NCI-H2227 (cell line): ENCODE measurements around the gene LAT.

Experiments
- DNase-seq: peaks from one replicate; lab custom pipeline; 2025; ENCODE audit not compliant: unreplicated experiment; lab: John Stamatoyannopoulos, UW

The LAT gene

DNA sequence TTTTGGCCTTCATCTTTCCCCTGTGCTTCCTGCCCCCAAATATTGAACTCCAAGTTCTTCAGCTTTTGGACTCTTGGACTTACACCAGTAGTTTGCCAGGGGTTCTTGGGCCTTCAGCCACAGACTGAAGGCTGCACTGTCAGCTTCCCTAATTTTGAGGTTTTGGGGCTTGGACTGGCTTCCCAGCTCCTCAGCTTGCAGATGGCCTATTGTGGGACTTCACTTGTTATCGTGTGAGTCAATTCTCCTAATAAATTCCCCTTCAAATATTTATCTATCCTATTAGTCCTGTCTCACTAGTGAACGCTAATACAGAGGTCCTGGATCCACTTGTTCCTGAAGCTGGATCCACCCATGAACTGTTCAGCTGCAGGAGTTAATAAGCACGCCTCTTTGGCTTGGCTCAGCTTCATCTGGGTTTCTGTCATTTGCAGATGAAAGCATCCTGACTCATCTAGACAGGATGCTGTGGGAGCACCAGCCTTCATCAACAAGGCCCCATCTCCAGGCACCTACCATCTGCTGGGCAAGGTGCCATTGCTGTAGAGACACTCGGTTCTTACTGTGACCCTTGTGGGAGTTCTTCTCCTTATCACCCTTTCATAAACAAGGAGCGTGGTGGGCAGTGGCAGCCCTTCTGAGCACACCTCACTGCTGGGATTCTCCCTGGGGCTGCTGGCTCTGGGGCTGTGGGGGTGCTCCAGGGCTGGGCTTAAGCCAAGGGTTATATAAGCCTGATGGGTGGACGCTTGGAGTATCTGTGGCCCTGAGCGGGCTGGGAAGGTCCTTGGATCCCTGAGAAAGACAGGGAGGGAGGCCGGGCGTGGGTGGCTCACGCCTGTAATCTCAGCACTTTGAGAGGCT lies 23.1 kb downstream of the LAT start:
- DNase-seq, result no peak

DNA sequence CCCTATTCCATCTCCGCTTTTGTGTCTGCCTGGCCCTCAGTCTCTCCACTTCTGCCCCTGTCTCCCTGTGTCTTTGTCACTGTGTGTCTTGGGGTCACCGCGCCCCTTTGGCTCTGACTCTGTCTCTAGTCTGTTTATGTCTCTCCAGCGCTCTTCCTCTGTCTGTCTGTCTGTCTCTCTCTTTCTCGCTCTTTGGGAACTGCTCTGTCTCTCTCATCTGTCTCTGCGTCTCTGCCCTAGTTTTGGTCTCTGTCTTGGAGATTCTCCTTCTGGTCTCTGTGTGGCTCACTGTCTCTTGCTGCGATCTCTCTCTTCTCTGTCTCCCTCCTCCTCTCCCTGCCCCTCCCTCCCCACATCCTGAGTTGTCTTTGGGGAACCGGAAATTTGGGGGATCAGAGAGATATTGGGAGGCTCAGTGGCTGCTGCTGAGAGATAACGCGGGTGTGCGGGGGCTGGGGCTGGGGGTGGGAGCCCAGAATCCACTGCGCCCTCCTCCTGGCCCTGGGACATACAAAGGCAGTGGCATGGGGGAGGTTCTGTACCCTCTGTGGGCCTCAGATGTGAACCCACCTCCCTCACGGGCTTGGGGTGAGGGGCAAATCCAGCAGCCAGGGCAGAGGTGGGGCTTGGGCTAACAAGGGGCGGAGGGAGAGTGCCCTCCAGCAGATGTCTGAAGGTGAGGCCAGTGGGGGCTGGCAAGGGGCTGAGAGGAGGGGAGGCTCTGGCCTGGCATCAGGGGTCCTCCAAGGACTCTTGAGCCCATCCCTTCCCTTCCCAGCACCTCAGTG lies 24.4 kb downstream of the LAT start:
- no peak for DNase-seq

GRCh38 chr16:29009838-29010166 lies 24.9 kb downstream of the LAT start:
- no peak for DNase-seq

DNA sequence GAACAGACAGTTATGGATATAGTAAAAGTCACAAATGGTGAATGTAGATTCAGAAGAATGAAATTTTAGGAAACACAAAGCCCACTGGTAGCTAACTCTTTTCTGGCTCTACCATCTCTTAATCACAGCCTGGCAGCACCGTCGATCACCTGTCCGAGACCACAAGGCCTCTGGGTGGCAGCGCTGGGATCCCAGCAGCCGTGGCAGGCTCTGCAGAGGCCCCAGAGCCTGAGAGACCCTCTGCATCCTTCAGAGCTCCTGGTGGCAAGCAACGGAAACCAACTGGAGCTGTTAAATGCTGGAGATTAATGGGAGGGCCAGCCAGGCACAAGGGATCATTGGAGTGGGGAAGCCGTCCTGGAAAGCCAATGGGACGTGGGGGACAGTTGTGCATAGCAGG lies 26.3 kb downstream of the LAT start:
- DNase-seq, result no peak

- no peak for DNase-seq
Measured at GRCh38 chr16:29011851-29012250, 27.0 kb downstream of the LAT start.

DNA sequence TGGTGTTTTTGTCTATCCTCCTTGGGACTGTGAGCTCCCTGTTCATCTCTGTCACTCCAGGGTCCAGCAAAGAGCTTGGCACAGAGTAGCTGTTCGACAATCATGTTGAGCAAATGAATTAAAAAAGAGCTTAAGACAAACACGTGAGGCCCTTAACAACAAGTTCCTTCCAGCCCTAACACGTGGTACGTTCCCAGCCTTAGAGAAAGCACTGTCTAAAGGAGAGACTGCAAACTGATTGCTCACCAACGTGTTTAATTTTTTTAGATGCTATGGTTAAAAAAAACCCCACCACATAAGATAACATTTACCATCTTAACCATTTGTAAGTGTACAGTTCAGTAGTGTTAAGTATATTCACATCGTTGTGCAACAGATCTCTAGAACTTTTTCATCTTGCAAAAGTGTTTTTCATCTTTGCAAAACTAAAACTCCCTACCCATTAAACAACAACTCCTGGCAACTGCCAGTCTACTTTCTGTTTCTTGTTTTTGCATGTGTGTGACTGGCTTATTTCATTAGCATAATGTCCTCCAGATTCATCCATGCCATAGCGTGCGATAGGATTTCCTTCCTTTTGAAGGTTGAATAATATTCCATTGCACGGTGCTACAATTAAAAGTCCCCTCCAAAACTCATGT lies 28.2 kb downstream of the LAT start:
- DNase-seq, result no peak

- no peak for DNase-seq
Measured at GRCh38 chr16:29014561-29015069, 29.8 kb downstream of the LAT start.

GRCh38 chr16:29022196-29022595 lies 37.3 kb downstream of the LAT start:
- no peak for DNase-seq

DNA sequence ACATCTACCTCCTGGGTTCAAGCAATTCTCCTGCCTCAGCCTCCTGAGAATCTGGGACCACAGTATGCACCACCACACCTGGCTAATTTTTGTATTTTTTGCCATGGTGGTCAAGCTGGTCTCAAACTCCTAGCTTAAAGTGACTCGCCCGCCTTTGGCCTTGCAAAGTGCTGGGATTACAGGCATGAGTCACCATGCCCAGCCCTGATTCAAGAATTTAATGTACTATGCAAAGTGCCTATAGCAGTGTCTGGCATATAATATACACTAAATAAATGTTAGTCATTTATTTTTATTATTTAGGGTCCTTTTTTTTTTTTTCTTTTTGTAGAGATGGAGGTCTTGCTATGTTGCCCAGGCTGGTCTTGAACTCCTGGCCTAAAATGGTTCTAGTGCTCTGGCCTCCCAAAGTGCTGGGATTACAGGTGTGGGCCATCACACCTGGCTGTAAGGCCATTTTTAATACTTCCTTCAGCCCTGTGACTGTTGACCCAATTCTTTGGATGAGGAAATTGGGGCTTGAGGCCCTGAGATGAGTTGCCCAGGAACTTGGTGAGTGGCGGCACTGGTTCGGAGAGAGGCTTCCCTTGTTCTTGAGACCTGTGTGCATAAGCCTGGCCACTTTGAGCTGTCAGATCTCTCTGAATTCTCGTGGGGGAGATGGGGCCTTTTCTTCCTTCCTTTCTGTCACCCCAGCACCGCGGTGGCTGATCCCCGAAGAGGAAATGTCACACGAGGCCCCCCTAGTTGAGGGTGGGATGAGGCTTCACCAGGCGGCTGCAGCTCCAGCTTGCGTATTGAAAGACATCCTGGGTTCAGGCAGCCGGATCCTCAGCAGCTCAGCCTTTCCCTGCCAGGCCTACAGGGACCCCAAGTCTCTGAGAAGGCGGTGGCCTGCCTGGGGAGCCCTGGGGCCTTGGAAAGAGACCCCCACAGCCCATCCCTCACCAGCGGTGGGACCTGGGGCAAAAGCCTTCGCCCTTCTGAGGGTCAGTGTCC lies 38.7 kb downstream of the LAT start:
- no peak for DNase-seq

GRCh38 chr16:29024278-29024677 lies 39.4 kb downstream of the LAT start:
- DNase-seq, result no peak

DNA sequence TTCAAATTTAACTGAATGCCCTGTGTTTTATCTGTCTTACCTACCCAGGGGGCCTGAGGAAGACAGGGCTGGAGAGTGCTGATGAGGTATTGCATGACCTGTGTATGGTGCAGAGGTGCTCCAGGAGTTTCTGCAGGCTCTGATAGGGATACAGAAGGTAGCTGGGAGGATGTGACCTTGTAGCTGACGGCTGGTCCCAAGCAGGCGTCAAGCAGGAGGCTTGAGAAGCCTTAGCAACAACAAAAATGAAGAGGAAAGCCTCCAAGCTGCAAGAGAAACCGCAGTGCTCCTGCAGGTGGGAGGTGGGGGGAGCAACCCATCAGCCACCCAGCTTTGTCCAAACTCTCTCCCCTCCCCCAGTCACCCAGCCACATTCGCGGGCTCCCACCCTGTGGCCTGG lies 40.4 kb downstream of the LAT start:
- no peak for DNase-seq

- no peak for DNase-seq
Measured at GRCh38 chr16:29025735-29026134, 40.9 kb downstream of the LAT start.

GRCh38 chr16:29028457-29029167 lies 43.8 kb downstream of the LAT start:
- no peak for DNase-seq

DNA sequence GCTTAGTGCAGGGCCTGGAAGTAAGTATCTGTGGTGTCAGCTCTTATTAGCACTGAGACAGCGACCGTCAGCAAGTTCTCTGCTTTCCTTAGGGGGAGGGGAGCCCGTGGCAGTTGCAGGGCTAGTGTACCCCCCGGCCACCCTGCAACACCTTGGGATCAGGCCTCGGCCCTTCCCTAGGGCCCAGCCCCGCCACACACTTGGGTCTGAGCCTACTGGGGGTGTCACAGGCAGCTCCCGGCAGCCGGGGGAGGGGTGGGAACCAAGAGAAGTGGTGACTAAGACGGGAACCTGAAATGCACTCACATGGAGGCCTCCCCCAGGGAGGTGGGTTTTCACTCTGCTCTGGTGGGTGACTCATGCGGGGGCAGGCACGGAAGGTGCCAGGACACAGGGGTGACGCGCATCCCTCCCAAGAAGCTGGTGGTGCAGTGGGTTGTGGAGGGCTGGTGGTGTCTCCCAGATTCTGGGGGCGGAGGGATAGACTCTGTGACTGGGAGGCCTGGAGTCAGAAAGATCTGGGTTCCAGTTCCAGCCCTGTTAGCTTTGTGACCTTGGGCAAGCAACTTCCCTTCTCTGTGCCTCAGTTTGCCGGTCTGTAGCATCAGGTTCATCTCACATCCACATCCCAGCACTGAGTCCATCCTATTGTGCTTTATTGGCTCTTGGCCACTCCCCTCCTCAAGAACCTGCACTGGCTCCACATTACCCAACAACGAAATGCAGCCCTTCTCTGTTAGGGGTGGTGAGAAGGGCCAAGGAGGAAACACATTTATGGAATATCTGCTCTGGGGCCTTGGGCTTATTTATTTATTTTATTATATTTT lies 44.5 kb downstream of the LAT start:
- no peak for DNase-seq

DNA sequence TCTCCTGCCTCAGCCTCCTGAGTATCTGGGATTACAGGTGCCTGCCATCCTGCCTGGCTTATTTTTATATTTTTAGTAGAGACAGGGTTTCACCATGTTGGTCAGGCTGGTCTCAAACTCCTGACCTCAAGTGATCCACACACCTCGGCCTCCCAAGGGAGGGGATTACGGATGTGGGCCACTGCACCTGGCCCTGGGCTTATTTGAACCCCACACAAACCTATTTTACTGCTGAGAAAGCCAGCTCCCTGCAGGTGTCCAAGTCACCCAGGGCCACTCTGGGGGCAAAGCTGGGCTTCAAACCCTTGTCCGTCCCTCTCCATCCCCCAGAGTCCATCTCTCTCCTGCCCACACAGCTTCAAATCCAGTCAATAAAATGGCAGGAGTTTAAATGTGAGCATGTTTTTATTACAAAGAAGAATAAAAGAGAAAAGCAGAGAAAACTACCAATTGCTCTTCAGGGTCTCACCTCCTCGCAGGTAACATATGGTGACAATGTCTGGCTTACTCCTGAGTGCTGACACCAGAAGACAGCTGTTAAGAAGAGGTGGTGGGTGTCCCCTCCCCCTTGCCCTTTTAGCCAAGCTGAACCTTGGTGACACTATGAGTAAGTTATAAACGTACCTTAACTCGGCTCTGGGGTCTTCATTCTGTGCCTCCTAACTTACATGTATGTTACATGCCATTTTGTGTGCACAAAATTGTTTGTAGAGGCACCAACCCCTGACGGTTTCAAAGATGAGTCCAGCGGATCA lies 45.4 kb downstream of the LAT start:
- no peak for DNase-seq
